HEK293 (cell line): ENCODE measurements around the gene CAPSL.

Experiments
- ZBTB7A ChIP-seq: fragments of 450-650 bp; formaldehyde crosslinking; IDR thresholded peaks from 2 replicates; pipeline ENCODE4 v1.5.1; 2016; ENCODE audit warnings: low read depth, missing biosample characterization, missing genetic modification characterization
- ZNF501 ChIP-seq: fragments of 450-650 bp; formaldehyde crosslinking; IDR thresholded peaks from 2 replicates; pipeline ENCODE4 v1.5.1; 2016; ENCODE audit warnings: missing biosample characterization, missing genetic modification characterization
- ZNF658 ChIP-seq: fragments of 450-650 bp; formaldehyde crosslinking; IDR thresholded peaks from 2 replicates; pipeline ENCODE4; 2016; ENCODE audit warnings: missing biosample characterization, missing genetic modification characterization
- TF ChIP-seq, protein P1 (sequence below): fragments of 450-650 bp; formaldehyde crosslinking; IDR thresholded peaks from 2 replicates; pipeline ENCODE4 v1.5.1; 2016; ENCODE audit warnings: missing biosample characterization, missing genetic modification characterization

- TF ChIP-seq, protein P1, sequence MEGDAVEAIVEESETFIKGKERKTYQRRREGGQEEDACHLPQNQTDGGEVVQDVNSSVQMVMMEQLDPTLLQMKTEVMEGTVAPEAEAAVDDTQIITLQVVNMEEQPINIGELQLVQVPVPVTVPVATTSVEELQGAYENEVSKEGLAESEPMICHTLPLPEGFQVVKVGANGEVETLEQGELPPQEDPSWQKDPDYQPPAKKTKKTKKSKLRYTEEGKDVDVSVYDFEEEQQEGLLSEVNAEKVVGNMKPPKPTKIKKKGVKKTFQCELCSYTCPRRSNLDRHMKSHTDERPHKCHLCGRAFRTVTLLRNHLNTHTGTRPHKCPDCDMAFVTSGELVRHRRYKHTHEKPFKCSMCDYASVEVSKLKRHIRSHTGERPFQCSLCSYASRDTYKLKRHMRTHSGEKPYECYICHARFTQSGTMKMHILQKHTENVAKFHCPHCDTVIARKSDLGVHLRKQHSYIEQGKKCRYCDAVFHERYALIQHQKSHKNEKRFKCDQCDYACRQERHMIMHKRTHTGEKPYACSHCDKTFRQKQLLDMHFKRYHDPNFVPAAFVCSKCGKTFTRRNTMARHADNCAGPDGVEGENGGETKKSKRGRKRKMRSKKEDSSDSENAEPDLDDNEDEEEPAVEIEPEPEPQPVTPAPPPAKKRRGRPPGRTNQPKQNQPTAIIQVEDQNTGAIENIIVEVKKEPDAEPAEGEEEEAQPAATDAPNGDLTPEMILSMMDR = no peak
- no peak for TF ChIP-seq ZBTB7A (tag by site-specific recombination)
- TF ChIP-seq ZNF501 = no peak
- no peak for TF ChIP-seq ZNF658 (tag by site-specific recombination)
Observed at GRCh38 chr5:35876454-35876853, 62.0 kb downstream of the CAPSL start.
